ENCODE results near the gene FDX1. TPM values are rescaled to one million over a fixed set of nuclear protein-coding genes. Genes with fewer than 3 reads are reported as not detected.

Gene FDX1
- total and polyA plus RNA-seq, 2 of the 8 experiments (the other 6 are each of a cell fraction or from before 2014, with no cell fraction given): 3.7 to 9.6 TPM

- 0 out of 2 replicates have a peak, but pooled peaks have one; percentile 17 for TF ChIP-seq TCF12 (IDR thresholded peaks at IDR 0.05; ENCODE audit: low read depth, low read length)
- TF ChIP-seq USF2 (IDR thresholded peaks at IDR 0.05; ENCODE audit: low read length): no peak
- peak; percentile 13 for TF ChIP-seq TAF7 (optimal IDR thresholded peaks at IDR 0.05; ENCODE audit: borderline replicate concordance, low read depth, low read length)
- no peak for TF ChIP-seq SIX5 (IDR thresholded peaks at IDR 0.05; ENCODE audit: low read depth, low read length)
- TF ChIP-seq FOSL1 (IDR thresholded peaks at IDR 0.05; ENCODE audit: insufficient read depth, low read depth, low read length): no peak
- no peak for TF ChIP-seq ZNF274 (IDR thresholded peaks at IDR 0.05; ENCODE audit: borderline replicate concordance, extremely low read depth, low read length)
- no peak for TF ChIP-seq SUZ12 (IDR thresholded peaks at IDR 0.05; ENCODE audit: low read length)
- TF ChIP-seq CHD1 (IDR thresholded peaks at IDR 0.05; ENCODE audit: low read depth, low read length): no peak
- peak; percentile 18; the same call in 1 of the 2 replicates for TF ChIP-seq POLR2AphosphoS5 (IDR thresholded peaks at IDR 0.05; ENCODE audit: low read depth, low read length)
- TF ChIP-seq EGR1 (IDR thresholded peaks at IDR 0.05; ENCODE audit: borderline replicate concordance, low read depth, low read length): peak; percentile 99
- TF ChIP-seq KDM4A (IDR thresholded peaks at IDR 0.05; ENCODE audit: low read depth, low read length, severe bottlenecking): peak; percentile 2
- TF ChIP-seq SIN3A (conservative IDR thresholded peaks at IDR 0.05 in 1 of 2, IDR thresholded peaks at IDR 0.05 in 1 of 2; ENCODE audit: low read depth in 1 of 2, low read length in 2 of 2): 0 out of 4 replicates have a peak, but pooled peaks of 1 of the 2 experiments have one; percentile 43
- TF ChIP-seq TAF1 (IDR thresholded peaks at IDR 0.05; ENCODE audit: low read depth, low read length): peak; percentile 69
- peak; percentile 43 for TF ChIP-seq CTBP2 (IDR thresholded peaks at IDR 0.05; ENCODE audit: borderline replicate concordance, insufficient read depth, insufficient read length, low read length)
- 0 out of 4 replicates have a peak, but pooled peaks of 1 of the 2 experiments have one; percentile 33 for TF ChIP-seq HDAC2 (IDR thresholded peaks at IDR 0.05; ENCODE audit: borderline replicate concordance in 1 of 2, low read depth in 2 of 2, low read length in 2 of 2)
- TF ChIP-seq E2F6 (IDR thresholded peaks at IDR 0.05): peak; percentile 54; the same call in 1 of the 2 replicates
- peak; percentile 45 to 68 (median 66) for TF ChIP-seq CTCF (IDR thresholded peaks at IDR 0.05; ENCODE audit: control extremely low read depth in 1 of 3, insufficient read depth in 1 of 3, low read depth in 1 of 3, low read length in 3 of 3)
- peak; percentile 48 to 80; a peak in 2 of 3 replicates for TF ChIP-seq POLR2A (IDR thresholded peaks at IDR 0.05; ENCODE audit: control extremely low read depth in 1 of 2, low read depth in 2 of 2, low read length in 2 of 2)
- TF ChIP-seq PHF8 (conservative IDR thresholded peaks at IDR 0.05; ENCODE audit: low read depth, low read length): no peak
- peak; percentile 50; the same call in 1 of the 2 replicates for TF ChIP-seq YY1 (IDR thresholded peaks at IDR 0.05; ENCODE audit: low read depth, low read length)
These were observed at the start of gene FDX1 (continued) for GRCh38 chr11:110429731-110430266.
